Measurements from ENCODE around the gene LHFPL6. TPM values are rescaled to one million over a fixed set of nuclear protein-coding genes. Genes with fewer than 3 reads are reported as not detected.

Gene LHFPL6
- total and polyA plus RNA-seq, 4 donors = 22.7 to 115 (median 36.1) TPM

DNA sequence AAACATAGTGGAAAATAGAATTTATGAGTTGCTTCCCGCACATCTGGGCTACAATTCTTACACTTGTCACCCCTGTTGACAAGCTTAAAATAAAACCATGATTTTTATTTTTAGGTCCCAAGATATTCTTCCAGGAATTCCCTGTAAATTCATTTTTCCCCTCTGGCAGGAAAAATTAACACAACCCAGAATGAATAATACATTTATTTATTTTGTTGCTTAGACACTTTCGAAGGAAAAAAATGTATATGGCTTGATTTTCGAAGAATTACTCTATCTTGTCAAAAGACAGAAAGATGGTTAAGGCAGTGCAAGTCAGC lies 74.4 kb downstream of the LHFPL6 start:
- H3K9ac ChIP-seq (ENCODE audit: insufficient read depth in 1 of 2, low read length in 2 of 2) = no peak overlapping the region
- peaks cover 0 to 34% (median 20%) of the 10 kb centered on the region in 5 donors for H3K4me1 ChIP-seq (ENCODE audit: control insufficient read depth in 5 of 5, insufficient read depth in 5 of 5, low read length in 5 of 5)
- no peak overlapping the region for H3K4me3 ChIP-seq
- peaks cover 0 to 2% (median 0%) of the 10 kb centered on the region in 4 donors for H3K9me3 ChIP-seq (ENCODE audit: control insufficient read depth in 4 of 4, insufficient read depth in 3 of 4, low read length in 3 of 4)
- DNase-seq (no peak), ATAC-seq (ENCODE audit: insufficient read depth, low FRiP score) (no peak)
- peak overlapping the region in 1 of 2 donors; percentile 49 for H3K27ac ChIP-seq (ENCODE audit: low read depth in 1 of 2, low read length in 1 of 2)
- H3K27me3 ChIP-seq (ENCODE audit: control insufficient read depth in 3 of 3, insufficient read depth in 3 of 3, low read length in 2 of 3) = no peaks in the 10 kb centered on the region
- 75 to 82% methylated on average over 3 of the region's 3 CpGs for WGBS, 2 donors
- H3K36me3 ChIP-seq (ENCODE audit: control insufficient read depth in 4 of 4, insufficient read depth in 4 of 4, low read length in 4 of 4) = no peaks in the 10 kb centered on the region
- no peak for TF ChIP-seq CTCF (IDR thresholded peaks at IDR 0.05; ENCODE audit: control extremely low read depth, extremely low read depth)

GRCh38 chr13:39527961-39528660 lies 74.9 kb downstream of the LHFPL6 start:
- H3K4me1 ChIP-seq (ENCODE audit: control insufficient read depth in 5 of 5, insufficient read depth in 5 of 5, low read length in 5 of 5) = peaks cover 0 to 34% (median 20%) of the 10 kb centered on the region in 5 donors
- H3K27ac ChIP-seq (ENCODE audit: low read depth in 1 of 2, low read length in 1 of 2) = peak overlapping the region in 1 of 2 donors; percentile 49
- 76 to 85% methylated on average over 5 of the region's 5 CpGs for WGBS, 2 donors

GRCh38 chr13:39527301-39527700 lies 75.7 kb downstream of the LHFPL6 start:
- no peak for TF ChIP-seq CTCF (IDR thresholded peaks at IDR 0.05; ENCODE audit: control extremely low read depth, extremely low read depth)
- peaks cover 0 to 2% (median 0%) of the 10 kb centered on the region in 4 donors for H3K9me3 ChIP-seq (ENCODE audit: control insufficient read depth in 4 of 4, insufficient read depth in 3 of 4, low read length in 3 of 4)
- no peaks in the 10 kb centered on the region for H3K27me3 ChIP-seq (ENCODE audit: control insufficient read depth in 3 of 3, insufficient read depth in 3 of 3, low read length in 2 of 3)
- WGBS, 2 donors = 88 to 93% methylated on average over 3 of the region's 3 CpGs
- no peak overlapping the region for H3K9ac ChIP-seq (ENCODE audit: insufficient read depth in 1 of 2, low read length in 2 of 2)
- H3K4me3 ChIP-seq = no peak overlapping the region
- peak overlapping the region in 1 of 2 donors; percentile 5 for H3K27ac ChIP-seq (ENCODE audit: low read depth in 1 of 2, low read length in 1 of 2)
- H3K4me1 ChIP-seq (ENCODE audit: control insufficient read depth in 5 of 5, insufficient read depth in 5 of 5, low read length in 5 of 5) = peaks cover 0 to 34% (median 22%) of the 10 kb centered on the region in 5 donors
- H3K36me3 ChIP-seq (ENCODE audit: control insufficient read depth in 4 of 4, insufficient read depth in 4 of 4, low read length in 4 of 4) = no peaks in the 10 kb centered on the region
- DNase-seq (no peak), ATAC-seq (ENCODE audit: insufficient read depth, low FRiP score) (no peak)

More at GRCh38 chr13:39527961-39528660, 74.9 kb downstream of the LHFPL6 start:
- DNase-seq (no peak), ATAC-seq (ENCODE audit: insufficient read depth, low FRiP score) (peak; percentile 72)
- H3K9ac ChIP-seq (ENCODE audit: insufficient read depth in 1 of 2, low read length in 2 of 2) = no peak overlapping the region
- H3K36me3 ChIP-seq (ENCODE audit: control insufficient read depth in 4 of 4, insufficient read depth in 4 of 4, low read length in 4 of 4) = no peaks in the 10 kb centered on the region
- peaks cover 0 to 2% (median 0%) of the 10 kb centered on the region in 4 donors for H3K9me3 ChIP-seq (ENCODE audit: control insufficient read depth in 4 of 4, insufficient read depth in 3 of 4, low read length in 3 of 4)
- TF ChIP-seq CTCF (IDR thresholded peaks at IDR 0.05; ENCODE audit: control extremely low read depth, extremely low read depth) = no peak
- H3K27me3 ChIP-seq (ENCODE audit: control insufficient read depth in 3 of 3, insufficient read depth in 3 of 3, low read length in 2 of 3) = no peaks in the 10 kb centered on the region
- H3K4me3 ChIP-seq = no peak overlapping the region

All from lung (tissue), 12 donors.